ENCODE measurements around the gene DNTT.

DNA sequence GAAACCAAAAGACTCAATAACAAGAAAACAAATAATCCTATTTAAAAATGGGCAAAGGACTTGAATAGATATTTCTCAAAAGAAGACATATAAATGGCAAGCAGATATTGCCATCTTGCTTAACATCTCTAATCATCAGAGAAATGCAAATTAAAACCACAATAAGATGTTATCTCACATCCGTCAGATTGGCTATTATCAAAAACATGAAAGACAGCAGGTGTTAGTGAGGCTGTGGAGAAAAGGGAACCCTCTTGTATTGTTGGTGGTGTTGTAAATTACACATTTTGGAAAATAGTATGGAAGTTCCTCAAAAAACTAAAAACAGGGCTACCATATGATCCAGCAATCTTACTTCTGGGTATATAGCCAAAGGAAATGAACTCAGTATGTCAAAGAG lies 28.9 kb downstream of the DNTT start:
- TF ChIP-seq CTCF (optimal IDR thresholded peaks at IDR 0.05 in 1 of 3, IDR thresholded peaks at IDR 0.05 in 1 of 3, conservative IDR thresholded peaks at IDR 0.05 in 1 of 3; ENCODE audit: extremely low read depth in 1 of 3, insufficient read depth in 2 of 3, low read length in 3 of 3) = no peak
- no peak for TF ChIP-seq EZH2 (IDR thresholded peaks at IDR 0.05; ENCODE audit: low read length)
